C1 segment of cervical spinal cord (tissue), 14 donors: Measurements from ENCODE around the gene HJURP.

ENCODE experiments used
- DNase-seq, 14 donors: peaks; one replicate each; lab custom pipeline; 2025; lab: John Stamatoyannopoulos, UW

Gene HJURP

DNA sequence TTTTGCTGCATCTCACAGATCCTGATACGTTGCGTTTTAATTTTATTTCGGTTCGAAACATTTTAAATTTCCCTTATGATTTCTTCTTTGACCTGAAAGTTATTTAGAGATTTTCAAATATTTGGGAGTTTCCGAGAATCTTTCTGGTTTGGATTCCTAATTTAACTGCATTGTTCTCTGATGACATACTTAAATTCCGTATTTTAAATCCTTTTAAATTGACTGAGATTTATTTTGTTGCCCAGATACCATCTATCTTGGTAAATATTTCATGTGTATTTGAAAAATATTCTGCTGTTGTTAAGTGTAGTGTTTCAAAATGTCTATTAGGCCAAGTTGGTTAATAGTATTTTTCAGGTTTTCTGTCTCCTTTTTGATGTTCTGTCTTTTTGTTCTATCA lies 38.5 kb downstream of the HJURP start:
- no peak for DNase-seq

DNA sequence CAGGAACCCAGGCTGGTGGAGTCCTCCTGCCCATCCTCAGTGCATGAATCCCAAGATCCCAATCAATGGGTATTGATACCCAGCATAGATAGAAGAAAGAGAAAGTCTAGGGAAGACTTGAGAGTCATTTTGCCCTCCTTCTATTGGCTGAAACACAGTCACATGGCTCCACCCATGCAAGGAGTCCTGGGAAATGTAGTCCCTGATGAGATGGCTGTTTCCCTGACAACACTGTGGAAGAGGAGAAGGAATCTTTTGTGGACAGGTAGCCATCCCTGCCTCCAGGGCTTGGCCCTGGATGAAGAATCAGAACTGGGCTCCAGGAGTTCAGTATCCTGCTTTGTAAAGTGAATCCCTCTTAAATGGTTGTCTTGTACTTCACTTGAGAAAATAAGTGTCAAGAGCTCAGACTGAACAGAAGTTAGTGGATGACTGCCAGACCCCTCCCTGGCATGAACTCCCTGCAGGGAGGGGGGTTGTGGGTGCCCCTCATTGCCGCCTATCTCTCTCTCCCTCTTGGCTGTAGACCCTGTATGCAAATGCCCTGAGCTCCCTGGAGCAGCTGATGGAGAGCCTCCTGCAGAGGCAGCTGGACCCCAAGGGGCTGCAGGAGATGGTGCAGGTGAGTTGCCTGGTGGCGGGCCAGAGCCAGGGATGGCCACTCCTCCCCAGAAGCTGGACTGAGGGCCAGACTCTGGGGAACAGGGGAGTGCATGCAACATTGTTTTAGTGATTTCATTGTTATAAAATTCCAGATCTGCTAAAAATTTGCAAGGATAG lies 40.1 kb downstream of the HJURP start:
- DNase-seq: no peak

DNA sequence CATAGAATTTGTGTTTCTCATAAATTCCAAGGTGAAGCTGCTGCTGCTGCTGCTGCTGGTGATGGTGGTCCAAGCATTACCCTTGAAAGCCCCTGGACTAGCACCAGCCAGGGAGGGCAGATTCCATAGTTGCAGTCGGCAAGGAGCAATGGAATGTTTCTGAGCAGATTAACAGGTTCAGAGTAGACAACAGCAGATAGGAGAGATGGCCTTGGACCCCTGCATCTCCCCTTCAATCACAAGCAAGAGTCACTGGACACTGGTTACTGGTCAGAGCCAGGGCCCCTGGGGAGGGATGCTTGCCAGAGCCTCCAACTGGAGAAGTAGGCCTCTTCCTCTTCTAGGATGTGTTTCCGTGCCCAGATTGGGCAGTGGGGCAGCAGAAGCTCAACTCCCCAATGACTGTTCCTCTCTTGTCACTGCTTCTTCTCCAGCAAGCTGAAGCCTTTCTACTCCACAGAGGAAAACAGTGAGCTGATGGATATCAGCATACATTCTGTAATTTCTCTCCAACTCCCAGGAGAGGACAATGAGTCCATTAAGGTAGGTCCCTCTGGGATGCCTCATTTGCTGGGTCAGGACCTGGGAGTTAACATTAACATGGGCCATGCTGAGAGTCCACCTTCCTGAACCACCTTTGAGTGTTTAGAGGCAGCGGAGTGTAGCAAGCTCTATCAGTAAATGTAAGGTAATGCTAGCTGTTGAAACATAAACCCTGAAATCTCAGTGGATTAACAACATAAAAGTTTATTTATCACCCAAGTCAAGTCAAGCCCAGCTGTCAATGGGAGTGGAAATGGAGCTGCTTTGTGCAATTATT lies 40.9 kb downstream of the HJURP start:
- DNase-seq: no peak

DNA sequence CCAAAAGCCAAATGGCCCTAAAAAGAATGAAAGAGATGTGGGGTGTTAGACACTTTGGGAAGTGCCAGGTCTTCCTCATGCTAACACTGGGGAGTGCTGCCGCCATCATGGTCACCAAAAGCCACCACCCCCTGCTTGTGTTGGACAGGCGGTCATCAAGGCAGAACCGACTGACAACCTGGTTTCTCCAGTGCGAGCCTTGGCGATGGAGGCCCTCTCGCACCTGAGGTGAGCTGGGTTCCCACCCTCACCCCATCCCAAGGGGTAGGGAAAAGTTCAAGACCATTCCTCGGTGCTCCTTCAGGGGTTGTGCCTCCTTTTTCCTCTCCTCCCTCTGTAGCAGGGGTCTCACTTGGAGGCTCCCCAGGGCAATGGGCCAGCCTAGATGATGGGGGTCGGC lies 42.6 kb downstream of the HJURP start:
- DNase-seq: no peak

DNA sequence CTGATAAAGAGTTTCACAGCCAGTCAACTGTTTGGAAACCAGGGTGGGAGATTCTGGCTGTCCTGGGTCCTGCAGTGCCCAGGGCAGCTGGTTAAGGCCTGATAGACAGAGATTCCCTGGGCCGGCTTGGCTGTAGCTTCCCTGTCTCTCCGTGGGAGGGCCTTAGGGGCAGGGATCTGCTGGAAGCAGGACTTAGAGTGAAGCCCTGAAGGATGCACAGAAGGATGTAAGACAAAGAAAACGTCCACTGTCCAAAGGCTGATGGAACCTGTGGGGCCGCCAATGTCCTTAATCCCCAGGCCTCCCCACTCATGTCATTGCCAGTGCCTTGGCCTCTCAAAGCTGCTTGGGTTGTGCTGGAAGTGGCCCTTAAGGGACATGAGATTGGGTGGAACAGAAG lies 43.2 kb downstream of the HJURP start:
- DNase-seq: no peak

DNA sequence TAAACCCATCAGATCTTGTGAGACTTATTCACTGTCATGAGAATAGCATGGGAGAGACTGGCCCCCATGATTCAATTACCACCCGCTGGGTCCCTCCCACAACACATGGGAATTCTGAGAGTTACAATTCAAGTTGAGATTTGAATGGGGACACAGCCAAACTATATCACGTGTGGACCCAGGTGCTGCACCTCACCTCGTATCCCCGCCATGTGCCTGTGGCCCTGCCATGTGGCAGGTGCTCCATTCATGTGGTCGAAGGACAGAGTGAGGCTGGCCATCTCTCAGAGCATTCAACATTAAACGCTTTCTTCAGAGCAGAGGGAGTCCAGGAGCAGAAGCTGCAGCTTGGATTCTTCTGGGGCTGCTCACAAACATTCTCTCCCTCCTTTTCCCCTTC lies 44.0 kb downstream of the HJURP start:
- DNase-seq: no peak

DNA sequence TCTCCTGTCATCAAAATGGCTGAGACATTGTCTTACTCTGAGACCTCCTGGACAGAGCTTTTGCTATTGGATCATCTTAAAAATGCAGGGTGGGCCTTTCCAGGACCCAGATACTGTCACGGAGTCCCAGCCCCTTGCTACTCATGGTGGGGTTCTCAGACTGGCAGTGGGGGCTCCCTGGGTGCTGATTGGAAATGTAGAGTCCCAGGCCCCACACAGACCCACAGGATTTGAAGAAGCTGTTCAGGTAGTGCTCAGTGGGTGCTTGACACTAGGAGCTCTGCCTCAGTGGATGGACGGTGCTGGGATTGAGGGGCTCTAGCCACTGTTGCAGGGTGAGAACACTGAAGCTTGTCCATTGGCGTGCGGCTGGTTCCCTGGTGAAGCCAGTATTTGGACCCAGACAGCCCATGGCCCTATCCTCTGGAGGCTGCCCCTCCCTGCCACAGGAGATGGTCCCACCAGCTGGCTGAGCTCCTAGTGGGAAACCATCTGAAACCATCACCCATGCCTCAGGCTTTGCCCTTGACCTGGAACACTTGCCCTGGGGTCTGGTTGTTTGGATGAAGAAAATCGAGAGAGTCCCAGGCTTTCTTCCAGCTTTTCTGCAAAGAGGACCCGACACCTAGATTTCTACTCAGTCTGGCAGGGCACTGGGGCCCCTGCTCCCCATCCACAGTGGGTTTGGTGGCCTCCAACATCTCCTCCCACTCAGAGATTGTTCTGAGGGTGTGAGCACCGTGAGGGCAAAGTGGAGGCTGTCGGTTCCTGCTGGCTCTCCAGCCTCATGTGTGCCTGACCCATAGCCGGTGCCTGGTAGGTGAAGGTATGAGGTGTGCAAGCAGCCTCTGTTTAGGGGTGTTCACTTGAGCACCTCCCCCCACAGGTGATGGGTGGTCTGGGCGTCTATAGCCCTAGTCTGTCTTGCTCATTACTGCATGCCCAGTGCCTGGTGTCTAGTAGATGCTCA lies 46.1 kb downstream of the HJURP start:
- no peak for DNase-seq

DNA sequence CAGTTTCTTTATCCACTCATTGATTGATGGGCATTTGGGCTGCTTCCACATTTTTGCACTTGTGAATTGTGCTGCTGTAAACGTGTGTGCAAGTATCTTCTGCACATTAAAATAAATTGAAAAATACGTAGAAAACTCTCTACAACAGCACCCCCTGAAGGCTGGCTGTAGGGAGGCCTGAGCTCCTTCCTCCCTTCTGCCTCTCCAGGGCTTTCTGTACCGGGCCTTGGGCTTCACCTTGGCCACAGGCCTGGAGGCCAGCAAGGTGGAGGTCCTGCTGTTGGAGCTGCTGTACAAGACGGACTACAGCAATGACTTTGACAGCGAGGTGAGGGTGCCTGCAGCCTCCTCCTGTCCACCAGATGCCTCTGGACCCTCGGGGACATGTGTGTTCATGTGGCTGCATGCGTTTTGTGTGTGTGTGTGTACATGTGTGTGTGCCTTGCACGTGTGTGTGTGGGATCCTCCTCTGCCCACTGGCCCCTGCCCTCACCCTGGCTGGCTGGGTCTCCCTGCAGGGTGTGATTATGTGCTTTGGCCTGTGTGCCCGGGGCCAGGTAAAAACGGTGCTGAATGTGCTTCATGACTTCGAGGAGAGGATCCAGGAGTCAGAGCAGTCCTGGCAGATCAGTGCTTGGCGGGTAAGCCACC lies 47.0 kb downstream of the HJURP start:
- no peak for DNase-seq

DNA sequence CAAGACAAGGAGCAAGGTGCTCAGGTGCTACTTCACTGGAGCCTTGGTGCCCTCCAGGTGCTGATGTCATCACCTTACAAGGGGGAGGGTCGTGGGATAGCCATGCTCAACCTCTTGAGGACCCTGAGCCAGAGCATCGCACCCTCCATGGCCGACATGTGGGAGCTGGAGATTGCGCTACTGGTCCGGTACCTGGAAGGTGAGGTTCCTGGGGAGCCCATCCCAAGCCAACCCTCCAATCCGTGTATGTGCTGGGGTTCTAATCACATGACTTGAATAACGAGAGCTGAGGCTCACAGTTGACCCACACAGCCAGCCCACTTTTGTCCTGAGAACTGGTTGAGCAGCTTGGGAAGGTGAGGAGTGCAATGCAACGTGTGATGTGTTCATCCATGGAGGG lies 50.3 kb downstream of the HJURP start:
- no peak for DNase-seq

DNA sequence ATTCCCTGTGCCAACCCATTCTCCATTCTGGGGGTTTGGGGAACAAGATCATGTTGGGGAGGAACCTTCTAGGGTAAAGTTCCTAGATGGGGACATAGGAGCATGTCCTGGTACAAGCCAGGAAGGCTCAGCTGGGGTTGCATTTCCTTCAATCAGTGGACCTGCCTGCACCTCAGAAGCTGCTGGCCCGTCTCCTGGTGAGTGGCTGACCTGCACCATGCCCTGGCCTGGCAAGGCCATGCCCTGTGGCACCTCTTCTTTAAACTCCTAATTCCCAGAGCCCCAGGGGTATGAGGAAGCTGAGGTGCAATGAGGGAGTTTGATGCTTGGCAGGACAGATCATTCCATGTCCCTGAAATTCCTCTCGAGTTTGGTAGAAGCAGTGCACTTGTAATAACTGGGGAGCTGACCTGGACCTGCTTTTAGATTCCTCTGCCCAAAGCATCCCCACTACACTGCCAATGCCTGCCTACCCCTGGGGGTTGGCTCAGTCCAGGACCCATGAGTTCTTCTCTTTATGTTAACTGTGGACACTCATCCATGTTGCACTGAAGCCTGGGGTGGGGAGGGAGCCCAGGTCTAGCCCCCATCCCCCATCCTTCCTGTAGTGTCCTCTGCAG lies 50.9 kb downstream of the HJURP start:
- no peak for DNase-seq

DNA sequence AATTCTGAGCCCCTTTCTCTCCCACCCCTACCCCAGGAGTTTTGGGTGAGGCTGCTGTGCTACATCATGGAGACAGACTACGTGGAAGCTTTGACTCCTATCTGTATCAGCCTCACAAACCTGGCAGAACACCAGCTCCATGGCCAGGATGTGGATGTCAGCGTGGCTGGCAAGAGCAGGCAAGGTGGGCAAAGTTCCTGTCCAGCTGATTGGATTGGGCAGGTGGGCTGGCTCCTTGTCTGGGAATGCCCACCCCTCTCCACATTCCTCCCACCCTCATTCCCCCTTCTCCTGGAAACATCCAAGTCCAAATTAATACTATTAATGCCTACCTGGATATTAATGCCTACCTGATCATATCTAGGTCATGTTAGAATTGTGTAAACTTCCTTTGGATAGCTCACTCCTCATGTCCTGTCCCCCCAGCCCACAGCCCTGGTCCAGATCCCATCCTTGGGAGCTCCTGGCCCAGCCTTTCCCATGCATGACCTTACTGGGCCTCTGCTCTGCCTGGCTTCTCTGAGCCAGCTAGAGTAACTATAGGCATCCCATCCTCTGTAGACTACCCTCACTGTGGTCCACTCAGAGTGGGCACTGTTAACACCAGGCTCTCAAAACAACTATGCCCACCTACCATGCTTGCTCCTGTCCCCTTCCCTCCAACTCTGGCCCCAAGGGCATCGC lies 52.1 kb downstream of the HJURP start:
- no peak for DNase-seq

DNA sequence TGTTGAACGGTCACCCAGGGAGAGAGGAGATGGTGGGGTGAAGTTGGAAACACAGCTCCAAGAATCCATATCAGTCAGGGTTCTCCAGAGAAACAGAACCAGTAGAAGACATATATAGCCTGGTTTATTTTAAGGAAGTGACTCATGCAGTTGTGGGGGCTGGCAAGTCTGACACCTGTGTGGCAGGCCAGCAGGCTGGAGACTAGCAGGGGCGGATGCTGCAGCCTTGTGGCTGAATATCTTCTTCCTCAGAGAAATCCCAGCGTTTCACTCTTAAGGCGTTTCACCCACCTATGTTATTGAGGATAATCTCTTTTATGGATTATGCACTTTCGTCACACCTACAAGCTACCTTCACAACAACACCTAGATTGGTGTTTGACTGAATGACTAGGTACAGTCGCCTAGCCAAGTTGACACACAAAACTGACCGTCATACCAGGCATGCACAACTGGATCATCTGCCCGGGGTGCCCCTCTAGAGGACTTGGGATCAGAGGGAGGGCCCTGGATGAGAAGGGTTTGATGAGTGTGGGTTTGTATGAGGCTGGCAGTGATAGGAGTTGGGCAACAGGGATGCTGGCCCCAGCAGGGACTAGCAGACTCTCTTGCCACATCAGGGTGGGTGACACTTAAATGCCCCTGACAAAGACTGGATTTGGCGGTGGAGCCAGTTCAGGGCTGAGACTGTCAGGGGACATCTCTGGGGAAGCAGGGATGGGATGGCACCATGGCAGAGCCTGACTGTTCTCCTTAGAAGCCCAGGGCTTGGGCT lies 52.8 kb downstream of the HJURP start:
- no peak for DNase-seq

DNA sequence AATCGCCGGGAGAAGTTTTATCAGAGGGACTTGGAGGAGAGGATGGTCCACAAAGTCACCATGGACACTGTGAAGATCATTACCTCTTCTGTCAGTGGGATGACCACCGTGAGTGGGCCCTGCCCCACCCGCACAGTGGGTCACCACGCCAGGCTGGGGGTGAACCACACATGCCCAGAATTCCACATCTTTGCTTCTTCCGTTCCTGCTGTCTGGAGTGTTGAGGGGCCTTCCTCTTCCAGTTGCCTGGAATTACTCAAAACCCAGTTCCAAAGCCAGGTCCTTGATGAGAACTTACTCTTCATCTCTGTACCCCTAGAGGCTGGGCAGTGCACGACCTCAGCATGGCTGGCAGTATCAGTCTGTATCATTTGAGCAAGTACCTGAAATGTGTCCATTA lies 54.1 kb downstream of the HJURP start:
- no peak for DNase-seq

DNA sequence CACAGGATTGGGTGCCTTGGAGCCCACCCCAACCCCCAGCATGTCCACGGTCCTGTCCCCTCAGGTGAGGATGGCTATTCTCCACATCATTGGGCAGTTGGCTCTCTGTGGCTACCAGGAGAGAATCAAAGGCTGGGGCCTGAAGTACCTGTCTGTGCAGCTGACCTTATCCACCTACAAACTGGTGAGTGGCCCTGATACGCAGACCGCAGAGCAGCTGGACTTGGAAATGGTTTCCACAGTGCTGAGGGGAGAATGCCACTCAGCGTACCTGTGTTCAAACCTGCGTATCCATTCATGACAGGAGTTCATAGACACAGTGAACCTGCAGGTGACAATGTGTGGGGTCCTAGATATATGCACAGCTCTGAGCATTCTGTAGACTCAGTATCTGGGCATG lies 54.6 kb downstream of the HJURP start:
- no peak for DNase-seq

DNA sequence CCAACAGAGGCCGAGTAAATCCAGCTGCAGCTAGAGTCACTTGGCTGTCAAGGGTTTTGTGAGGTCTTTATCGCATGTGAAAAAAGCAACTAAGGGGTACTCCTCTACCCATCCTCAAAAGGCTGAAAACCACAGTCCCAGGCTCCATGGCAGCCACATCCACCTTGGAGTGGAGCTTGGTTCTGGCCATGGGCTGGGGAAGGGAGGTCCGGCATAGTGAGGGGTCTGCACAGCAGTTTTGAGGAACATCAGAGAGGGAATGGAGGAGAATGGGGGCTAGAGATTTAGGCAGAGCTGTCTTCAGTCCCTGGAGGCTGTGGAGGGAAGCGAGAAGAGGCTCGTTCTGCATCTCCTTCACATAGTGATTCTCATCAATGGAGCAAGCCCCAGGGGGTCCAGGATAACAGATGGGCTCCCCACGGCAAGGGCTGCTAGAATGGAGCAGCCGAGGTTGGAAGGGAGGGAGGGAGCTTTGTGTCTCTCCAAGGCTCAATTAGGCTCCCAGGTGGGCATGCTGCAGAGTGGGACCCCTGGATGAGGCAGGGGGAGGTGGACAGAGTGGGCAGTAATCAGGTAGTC lies 55.2 kb downstream of the HJURP start:
- DNase-seq: no peak

DNA sequence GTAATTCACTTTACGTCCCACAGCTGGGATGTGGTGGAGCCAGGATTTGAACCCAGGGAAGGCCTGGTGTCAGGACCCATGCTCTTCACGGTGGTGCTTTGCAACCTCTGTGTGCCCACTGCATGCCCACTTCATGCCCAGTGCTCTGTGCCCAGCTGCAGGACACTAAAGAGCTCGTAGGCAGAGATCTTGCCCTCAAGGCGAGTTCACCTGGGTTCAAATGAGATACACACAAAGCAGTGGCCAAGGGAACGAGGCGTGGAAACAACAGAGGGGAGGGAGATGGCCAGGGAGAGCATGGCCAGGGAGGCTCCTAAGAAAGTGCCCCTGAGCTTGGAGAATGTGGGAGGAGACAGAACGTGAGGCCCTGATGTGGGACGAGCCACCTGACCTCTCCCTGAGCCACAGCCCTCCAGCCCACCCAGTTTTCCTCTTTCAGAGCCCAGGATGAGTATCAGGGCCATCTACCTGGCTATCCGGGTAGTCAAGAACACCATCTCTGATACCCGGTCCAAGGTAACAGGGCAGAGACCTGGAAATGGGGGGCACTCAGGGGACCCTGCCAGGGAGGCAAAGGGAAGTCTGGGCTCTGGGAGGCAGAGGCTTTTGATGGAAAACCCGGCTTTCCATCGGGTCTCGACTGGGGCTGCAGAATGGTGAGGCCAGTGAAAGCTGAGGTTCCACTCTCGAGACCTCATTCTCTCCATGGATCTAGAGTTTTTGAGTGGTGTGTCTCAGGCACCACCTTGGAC lies 55.8 kb downstream of the HJURP start:
- no peak for DNase-seq

DNA sequence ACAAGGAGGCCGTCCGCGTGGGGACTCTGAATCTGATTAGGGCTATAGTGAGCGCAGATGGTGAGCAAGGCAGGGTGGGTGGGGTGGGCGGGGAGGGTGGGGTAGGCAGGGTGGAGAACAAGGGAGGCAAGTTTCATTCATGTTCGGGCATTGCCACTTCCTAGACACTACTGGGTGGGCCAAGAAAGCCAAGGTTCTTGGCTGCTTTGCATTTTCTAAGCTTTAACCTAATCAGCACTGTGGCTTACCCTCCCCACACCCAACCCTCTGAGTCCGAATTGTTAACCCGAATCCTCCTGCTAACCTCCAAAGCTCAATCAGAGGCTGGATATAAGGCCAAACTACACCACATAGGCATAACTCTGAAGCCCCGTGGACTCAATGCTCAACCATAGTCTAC lies 58.1 kb downstream of the HJURP start:
- no peak for DNase-seq

DNA sequence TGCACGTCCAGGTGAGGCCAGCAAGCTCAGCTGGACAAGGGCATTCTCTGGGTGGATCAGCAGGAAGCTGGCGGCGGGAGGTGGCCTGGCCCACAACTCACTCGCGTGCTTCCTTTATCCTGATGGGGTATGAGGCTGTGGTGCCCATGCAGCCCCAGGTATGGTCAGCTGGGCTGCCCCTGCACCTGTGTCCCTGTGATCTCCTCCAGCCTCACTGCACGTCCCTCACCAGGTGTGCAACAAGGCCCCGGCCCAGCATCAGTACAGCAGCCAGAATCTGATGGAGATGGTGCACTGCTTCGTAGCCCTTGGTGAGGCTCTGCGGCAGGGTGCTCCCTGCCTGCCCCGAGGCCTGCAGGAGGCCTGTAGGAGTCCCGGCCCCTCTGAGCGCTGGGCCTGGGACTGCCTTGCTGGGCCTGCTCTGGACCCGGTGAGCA lies 58.6 kb downstream of the HJURP start:
- no peak for DNase-seq
